Measurements from ENCODE around the gene DDX28.
"Not testable (repeated sequence)": the region's sequence is repeated elsewhere in the genome, so short reads cannot be mapped to it uniquely, and the experiment has no call there.

DDX28 gene

GRCh38 chr16:67994040-67994408 lies 29.0 kb downstream of the DDX28 start:
- not testable (repeated sequence) for DNase-seq (ENCODE audit: low spot score)

GRCh38 chr16:67993207-67994039 lies 29.6 kb downstream of the DDX28 start:
- peak; percentile 81 for DNase-seq (ENCODE audit: low spot score)

GRCh38 chr16:67992661-67993206 lies 30.3 kb downstream of the DDX28 start:
- no peak for DNase-seq (ENCODE audit: low spot score)

DNA sequence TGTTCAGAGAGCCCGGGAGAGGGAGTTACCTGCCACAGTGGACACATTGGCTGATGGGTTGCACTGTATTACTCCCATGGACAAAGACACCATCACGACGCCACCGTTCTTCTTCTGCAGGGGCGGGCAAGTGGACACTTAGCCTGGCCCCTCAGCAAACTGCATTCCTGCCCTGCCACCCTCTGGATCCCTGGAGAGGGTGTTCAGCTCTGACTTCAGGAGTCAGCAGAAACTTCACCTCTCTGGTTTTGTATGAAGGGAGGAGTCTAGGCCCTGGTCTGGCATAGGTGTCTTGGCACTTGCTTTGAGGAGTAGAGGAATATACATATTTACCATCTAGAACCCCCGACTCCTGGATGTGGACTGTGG lies 33.0 kb downstream of the DDX28 start:
- no peak for DNase-seq (ENCODE audit: low spot score)

DNA sequence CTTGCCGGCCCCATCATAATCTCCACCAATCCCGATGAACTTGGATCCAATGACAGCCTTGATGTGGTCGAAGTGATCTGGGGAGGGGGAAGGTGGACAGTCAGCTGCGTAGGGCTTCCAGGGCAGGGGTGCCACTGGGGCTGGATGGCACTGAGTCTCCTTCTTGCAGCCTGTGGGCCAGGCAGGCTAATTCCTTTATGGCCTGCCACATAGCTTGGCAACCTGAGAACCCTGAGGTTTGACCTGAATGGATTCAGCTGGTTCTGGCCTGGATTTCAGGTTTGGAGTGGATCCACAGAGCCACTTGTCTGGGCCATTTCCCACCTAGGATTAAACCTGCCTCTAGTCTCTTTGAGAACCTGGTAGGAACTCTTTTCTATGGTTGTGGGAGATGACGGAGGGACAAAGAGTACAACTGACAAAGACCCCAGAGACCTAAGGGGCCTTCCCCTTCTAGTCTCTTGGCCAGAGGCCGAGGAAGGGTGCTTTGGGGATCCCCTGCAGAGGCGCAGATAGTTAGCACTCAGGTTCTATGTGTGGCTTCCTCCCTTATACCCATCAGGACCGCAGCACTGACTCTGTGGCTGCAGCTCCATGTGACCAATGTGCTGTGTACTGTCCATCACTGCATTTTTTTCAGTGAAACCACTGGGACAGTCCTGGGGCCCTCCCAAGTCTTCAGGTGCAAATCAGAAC lies 33.6 kb downstream of the DDX28 start:
- no peak for DNase-seq (ENCODE audit: low spot score)

DNA sequence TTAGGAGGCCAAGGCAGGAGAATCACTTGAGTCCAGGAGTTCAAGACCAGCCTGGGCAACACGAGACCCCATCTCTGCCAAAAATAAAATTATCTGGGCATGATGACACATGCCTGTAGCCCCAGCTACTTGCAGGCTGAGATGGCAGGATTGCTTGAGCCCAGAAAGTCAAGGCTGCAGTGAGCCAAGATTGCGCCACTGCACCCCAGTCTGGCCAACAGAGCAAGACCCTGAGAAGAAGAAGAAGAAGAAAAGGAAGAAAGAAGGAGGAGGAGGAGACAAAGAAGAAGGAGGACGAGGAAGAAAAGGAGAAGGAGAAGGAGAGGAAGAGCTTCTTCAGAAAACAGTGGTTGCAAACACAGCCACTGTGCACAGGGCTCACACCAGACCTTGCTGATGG lies 34.4 kb downstream of the DDX28 start:
- no peak for DNase-seq (ENCODE audit: low spot score)

DNA sequence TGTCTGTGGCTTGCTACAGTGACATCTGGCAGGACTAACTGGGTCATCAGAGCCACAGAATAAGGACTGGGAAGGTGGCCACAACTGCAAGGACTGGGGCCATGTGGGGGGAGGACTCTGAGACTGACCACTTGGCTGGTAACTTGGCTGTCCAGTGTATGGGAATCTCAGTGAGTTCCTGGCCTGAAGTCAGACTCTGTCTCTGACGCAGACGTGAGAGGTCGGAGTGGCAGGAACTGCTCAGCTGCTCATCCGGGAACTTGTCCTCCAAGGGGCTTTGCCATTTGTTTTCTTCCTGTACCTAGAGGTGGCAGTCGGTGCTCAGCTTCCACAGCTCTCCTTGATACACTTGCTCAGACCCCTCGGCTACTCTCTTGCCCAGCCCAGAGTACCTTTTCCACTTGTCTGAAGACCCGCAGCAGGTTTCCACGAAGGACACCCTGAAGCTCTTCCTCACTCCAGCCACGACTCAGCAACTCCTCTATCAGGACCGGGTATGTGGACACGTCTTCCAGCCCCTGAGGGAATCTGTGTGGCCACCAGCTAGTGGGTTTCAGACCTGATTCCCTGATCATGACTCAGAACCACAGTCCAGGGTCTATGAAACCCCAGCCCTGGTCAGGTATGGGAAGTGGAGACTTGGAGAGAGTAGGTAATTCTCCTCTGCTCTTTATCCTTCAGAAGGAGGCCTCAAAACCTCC lies 35.4 kb downstream of the DDX28 start:
- DNase-seq (ENCODE audit: low spot score), result no peak

DNA sequence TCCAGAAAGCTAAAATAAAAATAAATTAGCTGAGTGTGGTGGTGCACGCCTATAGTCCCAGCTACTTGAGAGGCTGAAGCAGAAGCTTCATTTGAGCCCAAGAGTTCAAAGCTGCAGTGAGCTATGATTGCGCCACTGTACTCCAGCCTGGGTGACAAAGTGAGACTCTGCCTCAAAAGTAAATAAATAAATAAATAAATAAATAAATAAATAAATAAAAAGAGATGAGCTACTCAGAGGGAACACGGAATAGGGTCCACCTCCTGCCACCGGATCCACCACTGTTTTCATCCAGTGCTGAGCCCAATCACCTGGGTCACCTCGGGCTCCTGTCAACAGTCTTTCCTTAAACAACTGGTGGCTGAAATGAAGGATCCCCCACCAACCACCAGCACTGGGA lies 36.1 kb downstream of the DDX28 start:
- no peak for DNase-seq (ENCODE audit: low spot score)

GRCh38 chr16:67982011-67982696 lies 40.9 kb downstream of the DDX28 start:
- no peak for DNase-seq (ENCODE audit: low spot score)

DNA sequence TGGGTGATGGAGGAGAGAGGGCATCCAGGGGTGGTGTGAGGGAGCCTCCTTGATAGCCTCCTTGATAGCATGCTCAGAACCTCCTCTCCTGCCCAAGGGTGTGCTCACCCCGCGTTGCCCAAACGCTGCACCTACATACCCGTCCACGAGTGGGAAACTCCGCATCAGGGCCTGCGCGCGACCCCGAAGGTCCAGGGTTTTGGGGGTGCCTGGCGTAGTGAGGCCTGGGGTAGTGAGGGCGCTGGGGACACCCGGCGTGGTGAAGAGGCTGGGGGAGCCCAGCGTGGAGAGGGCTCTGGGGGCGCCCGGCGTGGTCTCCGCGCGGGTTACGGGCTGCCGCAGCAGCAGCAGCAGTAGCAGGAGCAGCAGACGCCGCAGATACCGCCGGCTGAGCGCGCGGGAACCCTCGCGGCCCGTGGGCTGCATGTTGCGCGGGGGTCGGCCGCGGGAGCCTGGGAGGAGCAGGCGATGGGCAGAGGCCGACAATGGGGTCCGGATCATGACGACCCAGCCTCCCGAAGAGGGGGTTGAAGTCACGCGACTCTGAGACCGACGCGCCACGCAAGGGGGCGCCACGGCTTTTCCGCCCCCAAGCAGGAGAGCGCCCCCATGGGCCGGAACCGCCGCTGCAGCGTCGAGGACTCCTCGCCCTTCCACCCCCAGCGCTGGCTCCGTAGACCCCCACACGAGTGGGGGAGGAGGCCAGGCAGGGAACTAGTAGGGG lies 42.9 kb downstream of the DDX28 start, which contains the start of gene DPEP3:
DPEP3 (minus strand) TSS at position 545 of the 724 bp plus-strand sequence; CDS start at position 426, 119 bp downstream.
- no peak for DNase-seq (ENCODE audit: low spot score)

DNA sequence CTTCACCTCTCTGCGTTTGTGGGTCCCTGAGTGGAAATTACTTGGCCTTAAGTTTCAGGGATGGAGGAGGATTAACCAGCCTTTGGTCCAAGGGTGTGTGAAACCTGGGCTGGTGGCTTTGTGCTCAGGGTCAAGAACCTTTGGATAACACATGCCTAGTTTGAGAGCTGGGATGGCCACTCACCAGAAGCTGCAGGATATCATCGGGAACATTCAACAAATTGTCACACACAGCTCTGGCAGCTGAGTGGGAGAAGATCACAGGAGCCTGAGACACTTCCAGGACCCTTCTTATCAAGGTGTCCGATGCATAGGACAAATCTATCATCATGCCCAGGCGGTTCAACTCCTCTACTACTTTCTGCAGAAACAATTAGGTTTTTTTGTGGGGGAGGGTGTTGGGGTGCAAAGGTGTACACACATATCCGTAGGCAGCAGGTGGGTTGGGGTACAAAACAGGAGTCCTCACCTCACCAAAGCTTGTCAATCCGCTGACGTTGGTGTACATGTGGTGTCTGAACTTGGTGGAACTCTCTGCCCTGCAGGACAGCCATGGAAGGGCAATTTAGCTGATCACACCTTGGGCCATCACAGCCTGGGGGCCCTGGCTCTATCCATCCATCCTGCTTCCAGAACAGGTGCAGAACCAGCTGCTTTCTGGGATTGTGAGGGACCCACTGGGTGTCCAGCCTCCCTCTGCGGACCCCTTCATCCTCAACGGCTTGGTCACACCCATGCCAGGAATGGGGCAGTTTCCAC lies 45.4 kb downstream of the DDX28 start:
- no peak for DNase-seq (ENCODE audit: low spot score)

DNA sequence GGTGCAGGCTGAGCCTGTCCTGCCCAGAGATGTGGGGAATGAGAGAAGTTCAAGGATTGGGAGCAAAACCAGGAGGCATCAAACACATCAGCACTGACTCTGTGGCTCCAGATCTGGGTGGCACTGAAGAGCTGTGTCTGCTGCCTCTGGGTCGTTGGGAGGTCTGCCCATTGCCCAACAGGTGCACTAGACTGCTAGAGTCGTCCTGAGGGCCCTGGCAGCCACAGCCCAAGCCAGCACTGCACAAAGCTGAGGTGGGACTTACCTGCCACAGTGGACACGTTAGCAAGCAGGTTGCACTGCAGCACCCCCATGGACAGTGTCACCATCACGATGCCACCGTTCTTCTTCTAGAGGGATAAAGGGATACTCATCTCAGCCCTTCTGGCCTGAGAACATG lies 46.0 kb downstream of the DDX28 start:
- DNase-seq (ENCODE audit: low spot score), result no peak

DNA sequence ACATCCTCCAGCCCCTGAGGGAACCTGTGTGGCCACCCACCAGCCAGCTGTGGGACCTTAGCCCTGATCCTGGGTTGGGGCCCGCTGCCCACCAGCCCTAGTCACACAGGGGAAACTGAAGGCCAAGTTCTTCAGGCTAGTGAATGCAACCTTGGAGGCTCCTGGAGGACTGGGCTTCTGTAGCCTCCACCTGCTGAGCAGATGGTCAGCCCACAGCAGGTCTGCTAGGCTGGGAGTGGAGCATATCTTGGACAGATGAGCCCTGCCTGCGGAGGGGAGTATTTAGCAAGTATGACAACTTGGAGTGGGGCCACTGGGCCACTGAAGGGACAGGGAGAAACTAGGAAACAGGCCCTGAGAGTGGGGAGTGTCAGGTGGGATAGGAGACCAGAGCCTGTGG lies 46.8 kb downstream of the DDX28 start:
- DNase-seq (ENCODE audit: low spot score), result no peak

DNA sequence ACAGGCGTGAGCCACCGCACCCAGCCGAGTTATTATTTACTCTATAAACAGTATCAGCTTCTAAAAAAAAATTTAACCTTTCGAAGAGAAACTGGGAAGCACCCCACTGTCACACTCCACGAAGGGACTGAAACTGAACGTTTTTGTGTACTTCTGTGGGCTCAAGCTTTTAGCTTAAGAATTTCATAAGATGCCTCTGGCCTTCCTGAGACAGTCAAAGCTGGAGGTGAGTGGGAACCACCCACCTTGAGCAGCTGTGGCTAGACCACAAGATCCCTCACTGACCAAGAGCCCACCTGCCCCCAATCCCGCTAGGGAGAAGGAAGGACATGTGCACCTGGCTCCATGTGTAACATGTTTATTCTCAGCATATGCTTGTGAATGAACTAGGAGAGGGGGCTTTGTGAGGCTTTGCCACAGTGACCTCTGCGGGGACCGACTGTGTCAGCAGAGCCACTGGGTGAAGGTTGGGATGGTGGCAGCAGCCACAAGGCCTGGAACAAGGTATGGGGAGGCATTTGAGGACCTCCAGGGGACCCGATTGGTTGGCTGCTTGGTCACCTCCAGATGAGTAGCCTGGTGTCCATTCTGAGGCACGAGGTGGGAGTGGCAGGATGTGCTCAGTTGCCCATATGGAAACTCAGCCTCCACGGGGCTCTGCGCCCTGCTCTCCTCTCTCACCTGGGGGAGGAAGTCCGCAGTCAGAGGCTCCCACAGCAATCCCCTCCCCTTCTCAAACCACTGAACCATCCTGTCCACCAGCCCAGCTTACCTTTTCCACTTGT lies 47.5 kb downstream of the DDX28 start:
- no peak for DNase-seq (ENCODE audit: low spot score)

GRCh38 chr16:67972285-67972684 lies 50.7 kb downstream of the DDX28 start:
- not testable (repeated sequence) for DNase-seq (ENCODE audit: low spot score)

GRCh38 chr16:67971111-67971510 lies 51.9 kb downstream of the DDX28 start:
- DNase-seq (ENCODE audit: low spot score), result no peak
